ENCODE measurements around the gene LAMC3. TPM values are rescaled to one million over a fixed set of nuclear protein-coding genes. Genes with fewer than 3 reads are reported as not detected.
A peak's percentile ranks its signal among the peaks of the same experiment; 100 is the strongest.
"Not testable (repeated sequence)": the region's sequence is repeated elsewhere in the genome, so short reads cannot be mapped to it uniquely, and the experiment has no call there.

Gene LAMC3
- total RNA-seq, 2 donors from 2014 or later = 0.29 TPM; not detected in 1

DNA sequence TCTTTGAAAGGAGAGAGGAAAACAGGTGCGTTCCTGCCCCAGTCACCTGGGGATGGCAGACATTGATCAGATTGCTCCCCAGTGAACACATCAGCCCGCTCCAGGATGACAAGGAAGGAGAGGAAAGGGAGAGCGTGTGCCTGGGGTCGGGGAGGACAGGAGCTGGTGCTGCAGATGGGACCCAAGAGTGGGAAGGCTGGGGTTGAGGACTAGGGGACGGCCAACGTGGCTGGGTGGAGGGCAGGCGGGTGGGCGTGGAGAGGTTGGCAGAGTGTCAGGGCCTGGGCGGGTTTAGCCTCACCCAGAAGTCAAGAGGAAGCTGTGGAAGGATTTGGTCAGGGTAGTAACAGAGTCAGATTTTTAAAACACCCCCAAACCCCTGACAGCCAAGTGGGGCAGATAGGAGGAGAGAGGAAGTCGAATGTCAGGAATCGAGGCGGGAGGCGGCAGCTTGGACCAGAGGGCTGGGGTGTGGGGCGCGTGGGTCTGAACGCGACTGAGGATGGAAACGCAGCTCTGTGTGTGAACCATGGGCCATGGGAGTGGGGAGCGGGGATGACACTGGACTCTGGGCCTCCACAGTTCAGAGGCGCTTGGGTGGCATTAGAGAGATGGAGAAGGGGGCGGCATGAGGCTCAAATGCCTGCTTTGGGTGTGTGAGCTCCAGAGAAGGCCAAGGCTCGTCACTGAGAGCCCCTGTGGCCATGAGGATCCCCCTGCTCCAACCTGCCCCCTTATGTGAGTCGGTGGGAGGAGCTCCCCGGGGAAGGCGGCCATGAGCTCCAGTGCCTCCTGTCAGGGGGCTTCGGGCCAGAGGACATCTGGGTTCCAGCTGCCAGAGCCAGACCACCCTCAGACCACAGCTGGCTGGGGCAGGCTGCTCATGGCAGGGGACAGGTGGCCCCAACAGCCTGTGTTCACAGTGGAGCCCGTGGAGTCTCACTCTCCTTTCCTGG lies 24.6 kb downstream of the LAMC3 start:
- intact Hi-C loops (cut with DNase I) = loop anchor here in 1 of 2 donors (10.0 kb wide), 1 partner anchor 169 kb away; no protein-coding TSS in a partner anchor
- no peak for DNase-seq (ENCODE audit: low spot score)

DNA sequence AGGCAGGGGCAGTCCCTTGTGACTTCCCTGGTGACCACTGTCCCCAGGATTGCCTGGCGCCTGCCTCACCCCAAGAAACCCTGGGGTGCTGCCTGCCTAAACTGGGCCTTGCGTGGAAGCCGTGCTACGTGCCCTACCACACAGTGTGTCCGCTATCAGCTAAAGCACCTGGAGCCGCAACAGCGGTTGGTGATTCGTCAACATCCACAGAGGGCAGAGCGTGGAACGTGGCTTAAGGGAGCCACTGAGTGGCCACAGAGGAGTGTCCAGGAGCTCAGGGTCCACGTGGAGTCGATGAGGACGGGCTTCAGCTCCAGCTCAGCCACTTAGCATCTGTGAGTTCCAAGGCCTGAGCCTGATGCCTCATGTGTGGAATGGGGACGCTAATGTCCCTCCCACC lies 25.3 kb downstream of the LAMC3 start:
- intact Hi-C loops (cut with DNase I) = loop anchor here in 1 of 2 donors (10.0 kb wide), 1 partner anchor 169 kb away; no protein-coding TSS in a partner anchor
- DNase-seq (ENCODE audit: low spot score) = no peak

GRCh38 chr9:131034749-131035148 lies 25.8 kb downstream of the LAMC3 start:
- intact Hi-C loops (cut with DNase I) = loop anchor here in 1 of 2 donors (10.0 kb wide), 1 partner anchor 170 kb away; no protein-coding TSS in a partner anchor
- DNase-seq (ENCODE audit: low spot score) = not testable (repeated sequence)

DNA sequence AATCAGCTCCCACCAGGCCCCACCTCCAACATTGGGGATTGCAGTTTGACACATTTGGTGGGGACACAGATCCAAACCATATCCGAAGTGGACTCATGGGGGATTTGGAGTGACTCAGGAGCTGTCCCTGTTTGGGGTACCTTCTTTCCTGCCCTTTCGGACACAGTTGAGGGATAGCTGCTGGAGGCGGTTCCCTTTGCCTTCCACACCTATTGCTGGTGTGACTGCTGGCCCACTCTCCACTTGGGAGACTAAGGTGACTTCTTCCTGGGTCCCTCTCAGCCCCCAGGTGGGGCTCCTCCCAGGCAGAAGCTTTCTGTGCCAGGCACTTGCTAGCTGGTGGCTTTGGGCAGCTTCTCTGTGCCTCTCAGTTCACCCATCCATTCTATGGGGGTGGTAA lies 26.6 kb downstream of the LAMC3 start:
- intact Hi-C loops (cut with DNase I) = loop anchor here in 1 of 2 donors (10.0 kb wide), 1 partner anchor 171 kb away; no protein-coding TSS in a partner anchor
- no peak for DNase-seq (ENCODE audit: low spot score)

DNA sequence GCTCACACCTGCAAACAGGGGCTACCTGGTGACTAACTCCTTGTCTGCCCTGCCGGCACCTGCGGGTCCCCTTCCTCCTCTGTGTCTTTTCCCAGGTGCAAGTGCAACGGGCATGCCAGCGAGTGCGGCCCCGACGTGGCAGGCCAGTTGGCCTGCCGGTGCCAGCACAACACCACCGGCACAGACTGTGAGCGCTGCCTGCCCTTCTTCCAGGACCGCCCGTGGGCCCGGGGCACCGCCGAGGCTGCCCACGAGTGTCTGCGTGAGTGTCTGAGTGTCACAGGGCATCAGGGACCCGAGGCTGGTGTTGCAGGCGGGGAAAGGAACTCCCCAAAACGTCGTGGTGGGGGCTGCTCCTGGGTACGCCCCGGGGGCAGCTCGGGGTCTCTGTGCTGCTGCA lies 27.1 kb downstream of the LAMC3 start:
- intact Hi-C loops (cut with DNase I) = loop anchor here in 1 of 2 donors (10.0 kb wide), 1 partner anchor 171 kb away; no protein-coding TSS in a partner anchor

GRCh38 chr9:131036529-131037334 lies 27.8 kb downstream of the LAMC3 start:
- peak; percentile 82 for DNase-seq (ENCODE audit: low spot score)
- intact Hi-C loops (cut with DNase I) = loop anchor here in 1 of 2 donors (10.0 kb wide), 1 partner anchor 172 kb away; no protein-coding TSS in a partner anchor

More for the DNA sequence above, 27.1 kb downstream of the LAMC3 start:
- DNase-seq (ENCODE audit: low spot score) = no peak

DNA sequence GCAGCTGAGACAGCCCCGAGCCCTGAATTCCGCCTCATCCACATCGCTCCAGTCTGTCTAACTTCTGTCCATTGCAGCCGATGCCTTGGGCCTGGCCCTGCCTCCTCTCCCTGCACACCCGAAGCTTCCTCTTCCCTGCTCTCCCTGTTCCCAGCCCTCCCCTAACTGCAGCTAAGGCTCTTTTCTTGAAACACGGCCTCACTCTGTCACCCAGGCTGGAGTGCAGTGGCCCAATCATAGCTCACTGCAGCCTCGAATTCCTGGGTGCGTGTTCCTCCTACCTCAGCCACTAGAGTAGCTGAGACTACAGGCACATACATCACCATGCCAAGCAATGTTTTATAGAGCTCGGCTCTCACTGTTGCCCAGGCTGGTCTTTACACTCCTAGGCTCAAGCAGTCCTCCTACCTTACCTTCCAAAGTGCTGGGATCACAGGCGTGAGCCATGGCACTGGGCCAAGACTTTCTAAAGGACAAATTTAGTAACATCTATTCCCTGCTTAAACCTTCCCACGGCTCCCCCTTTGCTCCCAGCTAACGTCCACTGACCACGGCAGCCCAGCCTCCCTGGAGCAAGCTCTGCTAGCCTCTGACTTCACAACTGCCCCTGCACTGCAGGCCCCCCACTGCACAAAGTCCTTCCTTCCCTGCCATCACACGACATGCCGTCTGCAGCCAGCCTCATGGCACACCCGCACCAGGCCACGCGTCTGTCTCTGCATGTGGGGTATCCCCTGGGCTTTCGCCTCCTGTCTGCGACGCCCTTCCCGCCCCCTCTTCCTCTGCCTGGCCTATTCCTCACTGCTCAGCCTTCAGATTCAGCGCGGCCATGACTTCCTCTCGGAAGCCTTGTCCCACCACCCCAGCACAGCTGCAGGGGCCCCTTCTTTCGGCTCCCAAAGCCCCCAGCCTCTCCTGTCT lies 28.6 kb downstream of the LAMC3 start:
- intact Hi-C loops (cut with DNase I) = loop anchor here in 1 of 2 donors (10.0 kb wide), 1 partner anchor 173 kb away; no protein-coding TSS in a partner anchor
- peak; percentile 61 for DNase-seq (ENCODE audit: low spot score)

DNA sequence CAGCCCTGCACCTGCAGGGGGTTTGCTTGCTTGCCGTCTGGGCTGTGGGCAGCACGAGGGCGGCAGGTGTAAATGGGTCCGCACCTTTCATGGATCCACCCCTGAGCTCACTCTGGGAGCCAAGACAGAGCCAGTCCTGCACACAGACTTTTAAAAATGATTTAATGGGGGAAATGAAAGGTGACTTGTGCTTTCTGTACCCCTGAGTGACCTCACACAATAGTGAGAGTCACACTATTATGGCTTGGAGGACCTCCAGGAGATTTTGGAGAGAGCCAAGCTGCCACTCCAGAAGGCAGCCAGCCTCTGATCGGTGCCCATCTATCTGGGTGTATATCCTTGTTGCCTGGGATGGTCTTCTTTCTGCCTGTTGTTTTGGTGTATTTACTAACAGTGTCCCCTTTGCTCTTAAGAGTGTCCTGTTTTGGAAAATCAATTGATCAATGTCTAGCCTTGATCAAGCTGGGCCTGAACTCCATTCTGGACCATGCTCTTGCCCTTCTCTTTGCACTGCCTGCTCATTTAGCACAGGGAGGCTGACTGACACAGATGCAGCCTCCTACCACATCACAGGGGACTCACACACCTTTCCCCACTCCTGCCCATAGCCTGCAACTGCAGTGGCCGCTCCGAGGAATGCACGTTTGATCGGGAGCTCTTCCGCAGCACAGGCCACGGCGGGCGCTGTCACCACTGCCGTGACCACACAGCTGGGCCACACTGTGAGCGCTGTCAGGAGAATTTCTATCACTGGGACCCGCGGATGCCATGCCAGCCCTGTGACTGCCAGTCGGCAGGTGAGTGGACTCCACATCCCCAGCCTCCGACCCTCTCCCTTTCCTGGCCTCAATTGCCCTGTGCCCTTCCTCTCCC lies 29.5 kb downstream of the LAMC3 start:
- peak; percentile 72 for DNase-seq (ENCODE audit: low spot score)
- intact Hi-C loops (cut with DNase I) = loop anchor here in 1 of 2 donors (10.0 kb wide), 1 partner anchor 174 kb away; no protein-coding TSS in a partner anchor

DNA sequence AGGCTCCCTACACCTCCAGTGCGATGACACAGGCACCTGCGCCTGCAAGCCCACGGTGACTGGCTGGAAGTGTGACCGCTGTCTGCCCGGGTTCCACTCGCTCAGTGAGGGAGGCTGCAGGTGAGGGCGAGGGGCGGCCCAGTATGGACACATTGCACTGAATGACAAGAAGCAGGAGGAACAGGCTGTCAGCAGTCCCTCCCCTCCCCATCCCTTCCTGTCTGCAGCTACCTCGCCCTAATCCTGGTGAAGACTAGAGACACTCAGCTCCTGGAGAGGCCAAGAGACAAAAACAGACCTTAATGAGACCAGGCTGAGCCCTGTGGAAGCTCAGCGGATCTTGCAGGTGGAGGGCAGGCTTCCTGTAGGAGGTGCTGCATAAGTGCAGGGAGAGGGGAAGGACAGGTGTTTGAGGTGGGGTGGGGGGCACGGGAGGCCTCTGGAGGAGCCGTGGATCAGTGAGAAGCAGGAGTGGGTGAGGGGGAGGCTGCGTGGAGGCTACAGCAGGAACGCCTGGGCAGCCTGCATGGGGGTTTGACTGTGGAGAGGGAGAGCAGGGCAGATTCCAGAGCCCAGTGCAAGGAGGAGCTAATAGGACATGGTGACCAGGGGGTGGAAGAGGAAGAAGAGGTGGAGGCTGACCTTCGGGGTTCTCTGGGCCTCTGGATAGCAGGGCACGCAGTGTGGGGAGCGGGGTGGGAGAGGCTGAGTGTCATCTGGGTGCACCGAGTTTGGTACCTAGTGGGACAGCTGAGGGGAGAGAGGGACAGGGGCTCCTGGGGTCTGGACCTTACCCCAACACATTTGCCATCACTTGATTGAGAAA lies 30.4 kb downstream of the LAMC3 start:
- intact Hi-C loops (cut with DNase I) = loop anchor here in 1 of 2 donors (10.0 kb wide), 1 partner anchor 175 kb away; no protein-coding TSS in a partner anchor
- no peak for DNase-seq (ENCODE audit: low spot score)

DNA sequence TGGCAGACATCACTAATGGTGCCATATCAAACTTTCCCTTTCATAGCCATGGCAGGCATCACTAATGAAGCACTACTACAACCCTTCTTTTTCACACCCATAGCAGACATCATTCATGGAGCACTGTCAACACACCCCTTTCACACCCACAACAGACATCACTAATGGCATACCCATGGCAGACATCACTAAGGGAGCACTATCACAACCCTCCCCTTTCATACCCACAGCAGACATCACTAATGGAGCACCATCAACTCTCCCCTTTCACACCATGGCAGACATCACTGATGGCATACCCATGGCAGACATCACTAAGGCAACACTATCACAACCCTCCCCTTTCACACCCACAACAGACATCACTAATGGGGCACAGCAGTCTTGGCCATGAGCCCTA lies 33.7 kb downstream of the LAMC3 start:
- intact Hi-C loops (cut with DNase I) = loop anchor here in 1 of 2 donors (10.0 kb wide), 1 partner anchor 338 kb away; no protein-coding TSS in a partner anchor
- DNase-seq (ENCODE audit: low spot score) = no peak

- DNase-seq (ENCODE audit: low spot score) = no peak
- intact Hi-C loops (cut with DNase I) = loop anchor here in 1 of 2 donors (10.0 kb wide), 1 partner anchor 338 kb away; no protein-coding TSS in a partner anchor
Observed at GRCh38 chr9:131043087-131043486, 34.1 kb downstream of the LAMC3 start.

- intact Hi-C loops (cut with DNase I) = loop anchor here in 1 of 2 donors (10.0 kb wide), 1 partner anchor 339 kb away; no protein-coding TSS in a partner anchor
- DNase-seq (ENCODE audit: low spot score) = no peak
Observed at GRCh38 chr9:131043646-131044045, 34.7 kb downstream of the LAMC3 start.

GRCh38 chr9:131045300-131046092 lies 36.5 kb downstream of the LAMC3 start:
- intact Hi-C loops (cut with DNase I) = loop anchor here in 1 of 2 donors (10.0 kb wide), 1 partner anchor 341 kb away; no protein-coding TSS in a partner anchor
- DNase-seq (ENCODE audit: low spot score) = peak; percentile 48

GRCh38 chr9:131046093-131046380 lies 37.1 kb downstream of the LAMC3 start:
- intact Hi-C loops (cut with DNase I) = loop anchor here in 1 of 2 donors (10.0 kb wide), 1 partner anchor 341 kb away; no protein-coding TSS in a partner anchor
- no peak for DNase-seq (ENCODE audit: low spot score)

- intact Hi-C loops (cut with DNase I) = loop anchor here in 1 of 2 donors (10.0 kb wide), 1 partner anchor 342 kb away; no protein-coding TSS in a partner anchor
- DNase-seq (ENCODE audit: low spot score) = peak; percentile 92
Observed at GRCh38 chr9:131046581-131047202, 37.7 kb downstream of the LAMC3 start.
